IMR-90 (cell line): ENCODE results near the gene TBC1D22A. TPM values are rescaled to one million over a fixed set of nuclear protein-coding genes. Genes with fewer than 3 reads are reported as not detected.

Experiments used
- ATAC-seq: fragments of 200-7000 bp; cut with Tn5 transposase; 2 replicates; pipeline ENCODE4 v1.9.1; 2020; ENCODE audit warnings: low read depth, mild to moderate bottlenecking, moderate library complexity
- BruUV-seq: library from RNA; stranded (reverse); fragments of 400-500 nt; replicated peaks from 2 replicates; lab custom pipeline; 2021; lab: Mats Ljungman, UMichigan
- CTCF ChIA-PET: fragments of 300-600 bp; formaldehyde crosslinking; extraction: SDS; loops from one replicate; lab custom pipeline; 2021; ENCODE audit warnings: antibody characterized with exemption; lab: Yijun Ruan, JAX
- POLR2A ChIA-PET: fragments of 300-600 bp; sonication (Branson Sonifier 250); formaldehyde crosslinking; loops from one replicate; lab custom pipeline; 2022; ENCODE audit warnings: antibody characterized with exemption; ENCODE audit not compliant: unreplicated experiment; lab: Charles Lee
- DNase-seq: peaks from one replicate; pipeline ENCODE4 v3.0.0; 2013
- H2AFZ ChIP-seq: replicated peaks from 2 replicates; pipeline ENCODE3; 2013; ENCODE audit warnings: low read length, mild to moderate bottlenecking; ENCODE audit not compliant: poor library complexity
- H2AK5ac ChIP-seq: 2 replicates; pipeline ENCODE4 v1.6.1; 2013; ENCODE audit warnings: low read depth, low read length, inconsistent platforms
- H2AK9ac ChIP-seq: replicated peaks from 2 replicates; pipeline ENCODE3; 2013; ENCODE audit warnings: mild to moderate bottlenecking, low read depth, low read length, moderate library complexity; ENCODE audit not compliant: poor library complexity
- H2BK120ac ChIP-seq: 2 replicates; pipeline ENCODE4 v1.6.1; 2013; ENCODE audit warnings: low read depth, low read length, inconsistent platforms
- H2BK15ac ChIP-seq: 3 replicates; pipeline ENCODE4 v1.6.1; 2013; ENCODE audit warnings: low read depth, low read length, inconsistent platforms
- H2BK20ac ChIP-seq: 2 replicates; pipeline ENCODE4 v1.6.1; 2013; ENCODE audit warnings: low read depth, mild to moderate bottlenecking, inconsistent platforms, low read length, moderate library complexity
- H2BK5ac ChIP-seq: 2 replicates; pipeline ENCODE4 v1.6.1; 2013; ENCODE audit warnings: mild to moderate bottlenecking, low read depth, low read length, inconsistent platforms; ENCODE audit not compliant: poor library complexity, severe bottlenecking
- H3K14ac ChIP-seq: replicated peaks from 2 replicates; pipeline ENCODE4 v1.6.1; 2013; ENCODE audit warnings: low read depth, low read length, inconsistent platforms
- H3K18ac ChIP-seq: 2 replicates; pipeline ENCODE4 v1.6.1; 2013; ENCODE audit warnings: low read depth, low read length, control low read depth
- H3K23ac ChIP-seq: 2 replicates; pipeline ENCODE4 v1.6.1; 2013; ENCODE audit warnings: low read depth, low read length, inconsistent platforms
- H3K27ac ChIP-seq: 2 replicates; pipeline ENCODE4 v1.5.1; 2013; ENCODE audit warnings: mild to moderate bottlenecking, control low read depth, low read length; ENCODE audit not compliant: insufficient read depth
- H3K27me3 ChIP-seq: 2 replicates; pipeline ENCODE4 v1.6.1; 2013; ENCODE audit warnings: low read length; ENCODE audit not compliant: control insufficient read depth, insufficient read depth
- H3K36me3 ChIP-seq: 2 replicates; pipeline ENCODE4 v1.6.1; 2013; ENCODE audit warnings: low read length, mixed read lengths; ENCODE audit not compliant: control insufficient read depth, insufficient read depth
- H3K4ac ChIP-seq: 2 replicates; pipeline ENCODE4 v1.6.1; 2013; ENCODE audit warnings: low read depth, low read length, inconsistent platforms
- H3K4me1 ChIP-seq: 2 replicates; pipeline ENCODE4 v1.6.1; 2013; ENCODE audit warnings: low read length, mixed read lengths; ENCODE audit not compliant: control insufficient read depth, insufficient read depth
- H3K4me2 ChIP-seq: 2 replicates; pipeline ENCODE4 v1.6.1; 2013; ENCODE audit warnings: low read depth, mild to moderate bottlenecking, control low read depth, low read length, moderate library complexity
- H3K4me3 ChIP-seq: 2 replicates; pipeline ENCODE4 v1.5.1; 2013; ENCODE audit warnings: low read depth, mild to moderate bottlenecking, control low read depth, low read length, moderate library complexity; ENCODE audit not compliant: insufficient read depth
- H3K56ac ChIP-seq: 2 replicates; pipeline ENCODE4 v1.6.1; 2013; ENCODE audit warnings: low read length, inconsistent platforms; ENCODE audit not compliant: insufficient read depth; ENCODE audit errors: extremely low read depth
- H3K79me1 ChIP-seq, 2 experiments: 2 replicates each; pipeline ENCODE4 v1.6.1; 2013; ENCODE audit warnings: low read length in 2 of 2, inconsistent platforms in 1 of 2, low read depth in 1 of 2
- H3K9ac ChIP-seq: 2 replicates; pipeline ENCODE4 v1.6.1; 2013; ENCODE audit warnings: low read depth, low read length, control low read depth
- H3K9me1 ChIP-seq: 2 replicates; pipeline ENCODE4 v1.6.1; 2013; ENCODE audit warnings: low read length, inconsistent platforms; ENCODE audit not compliant: insufficient read depth
- H3K9me3 ChIP-seq: 2 replicates; pipeline ENCODE4 v1.6.1; 2013; ENCODE audit warnings: low read length; ENCODE audit not compliant: control insufficient read depth, insufficient read depth
- H4K20me1 ChIP-seq: 2 replicates; pipeline ENCODE4 v1.6.1; 2013; ENCODE audit warnings: low read length, inconsistent platforms; ENCODE audit not compliant: insufficient read depth
- H4K5ac ChIP-seq: 2 replicates; pipeline ENCODE4 v1.6.1; 2013; ENCODE audit warnings: mild to moderate bottlenecking, low read depth, low read length, control low read depth
- H4K8ac ChIP-seq, 2 experiments: 2 replicates each; pipeline ENCODE4 v1.6.1; 2013; ENCODE audit warnings: low read depth in 2 of 2, low read length in 2 of 2, control low read depth in 1 of 2, inconsistent platforms in 1 of 2
- H4K91ac ChIP-seq: 2 replicates; pipeline ENCODE4 v1.6.1; 2013; ENCODE audit warnings: low read depth, low read length, inconsistent platforms; ENCODE audit not compliant: insufficient read depth
- CEBPB ChIP-seq: IDR thresholded peaks from 2 replicates; pipeline ENCODE4 v1.6.1; 2012; ENCODE audit warnings: low read depth, low read length, improper control_type of control experiment
- CTCF ChIP-seq: conservative IDR thresholded peaks from 2 replicates; pipeline ENCODE4 v1.5.1; 2012; ENCODE audit warnings: mild to moderate bottlenecking, low read depth, low read length, improper control_type of control experiment
- MXI1 ChIP-seq: IDR thresholded peaks from 2 replicates; pipeline ENCODE4 v1.6.1; 2012; ENCODE audit warnings: low read depth, mild to moderate bottlenecking, low read length, moderate library complexity, borderline replicate concordance
- NFE2L2 ChIP-seq: fragments of 150-350 bp; IDR thresholded peaks from 2 replicates; pipeline ENCODE4 v1.6.1; 2016; ENCODE audit warnings: low read depth, mild to moderate bottlenecking, low read length
- POLR2A ChIP-seq: IDR thresholded peaks from 2 replicates; pipeline ENCODE4 v1.6.1; 2012; ENCODE audit warnings: mild to moderate bottlenecking, low read depth, low read length
- WGBS, 2 experiments: methylation state at CpG; one replicate each; pipeline versions ENCODE4 v1.1.5 to v1.1.7; 2013; ENCODE audit warnings: missing lambda C conversion rate in 2 of 2; ENCODE audit not compliant: insufficient read length in 1 of 2; ENCODE audit errors: extremely low coverage in 2 of 2; 5-methylcytosine and 5-hydroxymethylcytosine counted together
- dilution Hi-C: fragments of 300-500 bp; cut with HindIII; formaldehyde crosslinking; loops from one replicate; pipeline ENCODE4 v1.14.3; 2018; ENCODE audit warnings: low sequenced_read_pairs; ENCODE audit not compliant: unreplicated experiment
- in situ Hi-C: fragments of 300-500 bp; cut with MboI; formaldehyde crosslinking; loops from 3 replicates; pipeline ENCODE4 v1.14.3; 2019; ENCODE audit warnings: low sequenced_read_pairs, inconsistent platforms, mixed read lengths
- intact Hi-C: fragments of 100-400 bp; cut with micrococcal nuclease; formaldehyde crosslinking; loops from 2 replicates; pipeline ENCODE4 v1.10.0; 2022
- polyA plus RNA-seq, 3 experiments: library from polyadenylated mRNA; depleted of rRNA; stranded (reverse); fragments of >200 nt; gene quantifications; 2 replicates each; pipeline ENCODE4 v1.2.3, GENCODE V29; 2012; ENCODE audit warnings: low replicate concordance in 1 of 3
- total RNA-seq: library from RNA; depleted of rRNA; stranded (reverse); fragments of >200 nt; gene quantifications from 2 replicates; pipeline ENCODE4 v1.2.3, GENCODE V29; 2012

Gene TBC1D22A
- total and polyA plus RNA-seq, 2 of the 4 experiments (the other 2 are of a cell fraction) = 9.0 to 16.7 TPM

- no peak overlapping the region for H3K23ac ChIP-seq
- no peak overlapping the region for H3K56ac ChIP-seq
- H3K9me3 ChIP-seq = no peaks in the 10 kb centered on the region
- H3K4ac ChIP-seq = no peak overlapping the region
- H2AK5ac ChIP-seq = no peak overlapping the region
- POLR2A ChIA-PET = no interaction called here
- DNase-seq = no peak
- H4K91ac ChIP-seq = no peak overlapping the region
- no peak overlapping the region for H3K14ac ChIP-seq
- H3K9ac ChIP-seq = no peak overlapping the region
- no peak overlapping the region for H3K4me3 ChIP-seq
- no peak overlapping the region for H3K18ac ChIP-seq
- peaks cover 4% of the 10 kb centered on the region for H3K4me1 ChIP-seq
- no peak overlapping the region for H2BK20ac ChIP-seq
- no peak overlapping the region for H2AK9ac ChIP-seq
- no peak overlapping the region for H2BK120ac ChIP-seq
- BruUV-seq = no TSS peak
- dilution Hi-C loops = no loop called here
- whole genome bisulfite sequencing, 2 experiments = 88% methylated on average over 8 of the region's 20 CpGs; no CpG with 5 or more reads in 1 of the 2 experiments
- no peaks in the 10 kb centered on the region for H3K27me3 ChIP-seq
- TF ChIP-seq MXI1 = no peak
- TF ChIP-seq POLR2A = no peak
- TF ChIP-seq NFE2L2 = no peak
- no peak for TF ChIP-seq CEBPB
- no peak for TF ChIP-seq CTCF
- no peak overlapping the region for H3K4me2 ChIP-seq
- H3K27ac ChIP-seq = no peak overlapping the region
- H3K79me1 ChIP-seq = no peaks in the 10 kb centered on the region; a peak in 1 of 4 replicates
- H2BK5ac ChIP-seq = no peak overlapping the region
- no peak overlapping the region for H2BK15ac ChIP-seq
- CTCF ChIA-PET = no interaction called here
- no peaks in the 10 kb centered on the region for H4K20me1 ChIP-seq
- no peaks in the 10 kb centered on the region for H3K36me3 ChIP-seq
- H4K8ac ChIP-seq = no peak overlapping the region
- no peak overlapping the region for H4K5ac ChIP-seq
- H3K9me1 ChIP-seq = peaks cover 11% of the 10 kb centered on the region
- intact Hi-C loops = no loop called here
- in situ Hi-C loops = no loop called here
- no peak for ATAC-seq
- no peak overlapping the region for H2AFZ ChIP-seq
Measured at GRCh38 chr22:47050401-47051051, 288.1 kb downstream of the TBC1D22A start.
